Activated naive CD4-positive, alpha-beta T cell treated with anti-CD3 and anti-CD28 coated beads for 36 hours (primary cell): Measurements from ENCODE around the gene CAPN5. TPM values are rescaled to one million over a fixed set of nuclear protein-coding genes. Genes with fewer than 3 reads are reported as not detected.

ENCODE experiments used
- CTCF ChIA-PET: fragments of 350-600 bp; sonication (Branson Sonifier 250); formaldehyde crosslinking; loops from one replicate; lab custom pipeline; 2021; ENCODE audit warnings: antibody characterized with exemption; lab: Charles Lee
- DNase-seq: peaks from one replicate; pipeline ENCODE4 v3.0.0-alpha.2; 2020
- H3K27ac Mint-ChIP-seq: one replicate; pipeline ENCODE4 v1.8.0; 2021; ENCODE audit warnings: mild to moderate bottlenecking, mixed read lengths
- H3K27me3 Mint-ChIP-seq: one replicate; pipeline ENCODE4 v1.8.0; 2021; ENCODE audit warnings: low read depth, mixed read lengths
- H3K36me3 Mint-ChIP-seq: one replicate; pipeline ENCODE4 v1.8.0; 2021; ENCODE audit warnings: low read depth, mixed read lengths
- H3K4me1 Mint-ChIP-seq: one replicate; pipeline ENCODE4 v1.8.0; 2021; ENCODE audit warnings: low read depth, mixed read lengths
- H3K4me3 Mint-ChIP-seq: one replicate; pipeline ENCODE4 v1.8.0; 2021; ENCODE audit warnings: mild to moderate bottlenecking, moderate library complexity, mixed read lengths
- H3K9me3 Mint-ChIP-seq: one replicate; pipeline ENCODE4 v1.8.0; 2021; ENCODE audit warnings: mixed read lengths
- intact Hi-C: fragments of 100-400 bp; cut with micrococcal nuclease; formaldehyde crosslinking; loops from one replicate; pipeline ENCODE4 v1.15.1; 2023
- total RNA-seq, 2 experiments: library from RNA; stranded (reverse); gene quantifications; one replicate each; pipeline ENCODE4 v1.2.3, GENCODE V29; 2021

CAPN5 gene
- total RNA-seq, 2 experiments from 2014 or later: 0.79 to 1.5 TPM

GRCh38 chr11:77088236-77089003 is 21.6 kb downstream of the CAPN5 start:
- no peaks in the 10 kb centered on the region for H3K27me3 Mint-ChIP-seq
- H3K4me3 Mint-ChIP-seq: no peak overlapping the region
- H3K27ac Mint-ChIP-seq: no peak overlapping the region
- peaks cover 7% of the 10 kb centered on the region for H3K4me1 Mint-ChIP-seq
- intact Hi-C loops: no loop called here
- DNase-seq: no peak
- H3K9me3 Mint-ChIP-seq: no peaks in the 10 kb centered on the region
- no peaks in the 10 kb centered on the region for H3K36me3 Mint-ChIP-seq
- CTCF ChIA-PET: interaction anchor here (1.7 to 2.1 kb wide), 2 partner anchors 41 to 43 kb away, joined by 6 to 7 read pairs; no protein-coding TSS in a partner anchor

GRCh38 chr11:77089004-77089545 is 22.3 kb downstream of the CAPN5 start:
- H3K27ac Mint-ChIP-seq: no peak overlapping the region
- intact Hi-C loops: no loop called here
- peaks cover 5% of the 10 kb centered on the region for H3K4me1 Mint-ChIP-seq
- CTCF ChIA-PET: interaction anchor here (1.7 to 4.0 kb wide), 3 partner anchors 36 to 44 kb away, joined by 6 to 19 read pairs (median 7); no protein-coding TSS in a partner anchor
- H3K27me3 Mint-ChIP-seq: no peaks in the 10 kb centered on the region
- no peaks in the 10 kb centered on the region for H3K36me3 Mint-ChIP-seq
- no peak overlapping the region for H3K4me3 Mint-ChIP-seq
- no peak for DNase-seq
- H3K9me3 Mint-ChIP-seq: no peaks in the 10 kb centered on the region

GRCh38 chr11:77090046-77090372 is 23.2 kb downstream of the CAPN5 start:
- no peak overlapping the region for H3K27ac Mint-ChIP-seq
- no peak overlapping the region for H3K4me3 Mint-ChIP-seq
- intact Hi-C loops: no loop called here
- peaks cover 5% of the 10 kb centered on the region for H3K4me1 Mint-ChIP-seq
- DNase-seq: no peak
- no peaks in the 10 kb centered on the region for H3K9me3 Mint-ChIP-seq
- H3K36me3 Mint-ChIP-seq: no peaks in the 10 kb centered on the region
- H3K27me3 Mint-ChIP-seq: no peaks in the 10 kb centered on the region
- CTCF ChIA-PET: interaction anchor here (1.0 to 4.5 kb wide), 13 partner anchors 9 to 461 kb away, joined by 3 to 81 read pairs (median 18); no protein-coding TSS in a partner anchor

GRCh38 chr11:77090373-77091111 is 23.8 kb downstream of the CAPN5 start:
- intact Hi-C loops: loop anchor here (1.0 kb wide), 5 partner anchors 24 to 369 kb away; partner anchors contain the start of gene CAPN5
- Mint-ChIP-seq H3K36me3 (no peaks in the 10 kb centered on the region), H3K27ac (no peak overlapping the region), H3K4me3 (no peak overlapping the region), H3K27me3 (no peaks in the 10 kb centered on the region), H3K4me1 (peaks cover 5% of the 10 kb centered on the region), H3K9me3 (no peaks in the 10 kb centered on the region)
- CTCF ChIA-PET: interaction anchor here (0.7 to 4.5 kb wide), 24 partner anchors 9 to 529 kb away, joined by 3 to 81 read pairs (median 6); no protein-coding TSS in a partner anchor
- DNase-seq: no peak

- H3K4me1 Mint-ChIP-seq: peaks cover 5% of the 10 kb centered on the region
Measured at GRCh38 chr11:77091146-77091940, 24.6 kb downstream of the CAPN5 start.

GRCh38 chr11:77092382-77092781 is 25.6 kb downstream of the CAPN5 start:
- CTCF ChIA-PET: interaction anchor here (0.6 to 4.5 kb wide), 20 partner anchors 8 to 375 kb away, joined by 3 to 81 read pairs (median 11); no protein-coding TSS in a partner anchor
- Mint-ChIP-seq H3K4me1 (peaks cover 5% of the 10 kb centered on the region), H3K36me3 (no peaks in the 10 kb centered on the region), H3K27me3 (no peaks in the 10 kb centered on the region), H3K9me3 (no peaks in the 10 kb centered on the region), H3K27ac (no peak overlapping the region), H3K4me3 (no peak overlapping the region)
- DNase-seq: no peak
- intact Hi-C loops: no loop called here

More at GRCh38 chr11:77091146-77091940, 24.6 kb downstream of the CAPN5 start:
- CTCF ChIA-PET: interaction anchor here (0.5 to 4.5 kb wide), 38 partner anchors 9 to 528 kb away, joined by 3 to 81 read pairs (median 4); no protein-coding TSS in a partner anchor
- intact Hi-C loops: loop anchor here (1.0 kb wide), 5 partner anchors 25 to 370 kb away; partner anchors contain the start of gene CAPN5
- H3K36me3 Mint-ChIP-seq: no peaks in the 10 kb centered on the region
- no peaks in the 10 kb centered on the region for H3K9me3 Mint-ChIP-seq
- peak; percentile 89 for DNase-seq
- H3K27ac Mint-ChIP-seq: no peak overlapping the region
- H3K4me3 Mint-ChIP-seq: no peak overlapping the region
- H3K27me3 Mint-ChIP-seq: no peaks in the 10 kb centered on the region

GRCh38 chr11:77093056-77093891 is 26.5 kb downstream of the CAPN5 start:
- Mint-ChIP-seq H3K4me1 (peaks cover 5% of the 10 kb centered on the region), H3K36me3 (no peaks in the 10 kb centered on the region), H3K27ac (no peak overlapping the region), H3K9me3 (no peaks in the 10 kb centered on the region), H3K27me3 (no peaks in the 10 kb centered on the region), H3K4me3 (no peak overlapping the region)
- CTCF ChIA-PET: interaction anchor here (1.2 to 4.5 kb wide), 11 partner anchors 11 to 284 kb away, joined by 3 to 81 read pairs (median 19); no protein-coding TSS in a partner anchor
- intact Hi-C loops: no loop called here
- no peak for DNase-seq

- no peaks in the 10 kb centered on the region for H3K36me3 Mint-ChIP-seq
- CTCF ChIA-PET: interaction anchor here (1.2 to 4.5 kb wide), 4 partner anchors 10 to 175 kb away, joined by 3 to 81 read pairs (median 29); no protein-coding TSS in a partner anchor
- no peaks in the 10 kb centered on the region for H3K9me3 Mint-ChIP-seq
- H3K4me3 Mint-ChIP-seq: no peak overlapping the region
- no peak overlapping the region for H3K27ac Mint-ChIP-seq
- H3K4me1 Mint-ChIP-seq: peaks cover 5% of the 10 kb centered on the region
- DNase-seq: no peak
- no peaks in the 10 kb centered on the region for H3K27me3 Mint-ChIP-seq
- intact Hi-C loops: no loop called here
Measured at GRCh38 chr11:77093987-77094840, 27.4 kb downstream of the CAPN5 start.

GRCh38 chr11:77094841-77095365 is 28.1 kb downstream of the CAPN5 start:
- Mint-ChIP-seq H3K36me3 (no peaks in the 10 kb centered on the region), H3K27ac (no peak overlapping the region), H3K4me3 (no peak overlapping the region), H3K27me3 (no peaks in the 10 kb centered on the region), H3K9me3 (no peaks in the 10 kb centered on the region), H3K4me1 (peaks cover 5% of the 10 kb centered on the region)
- intact Hi-C loops: no loop called here
- no peak for DNase-seq
- CTCF ChIA-PET: interaction anchor here (1.3 kb wide), 1 partner anchor 13 kb away, joined by 3 read pairs; no protein-coding TSS in a partner anchor
